Upper lobe of right lung (tissue), 1 donor: Measurements from ENCODE around the gene LIPA. TPM values are rescaled to one million over a fixed set of nuclear protein-coding genes. Genes with fewer than 3 reads are reported as not detected.
A peak's percentile ranks its signal among the peaks of the same experiment; 100 is the strongest.
"Not testable (repeated sequence)": the region's sequence is repeated elsewhere in the genome, so short reads cannot be mapped to it uniquely, and the experiment has no call there.

Experiments used
- ATAC-seq: fragments of 200-7000 bp; cut with Tn5 transposase; one replicate; pipeline ENCODE4 v1.9.1; 2020; ENCODE audit warnings: mild to moderate bottlenecking, moderate library complexity
- DNase-seq: peaks from one replicate; pipeline ENCODE4 v3.0.0-alpha.2; 2020
- H3K27ac ChIP-seq: fragments of 200-600 bp; one replicate; pipeline ENCODE4 v1.8.0; 2022
- H3K27me3 ChIP-seq: fragments of 200-600 bp; one replicate; pipeline ENCODE4 v1.8.0; 2022; ENCODE audit warnings: mild to moderate bottlenecking
- H3K36me3 ChIP-seq: fragments of 200-600 bp; one replicate; pipeline ENCODE4 v1.8.0; 2022
- H3K4me1 ChIP-seq: fragments of 200-600 bp; one replicate; pipeline ENCODE4 v1.8.0; 2022
- H3K4me3 ChIP-seq: fragments of 200-600 bp; one replicate; pipeline ENCODE4 v1.8.0; 2022; ENCODE audit warnings: mild to moderate bottlenecking
- H3K9me3 ChIP-seq: fragments of 200-600 bp; one replicate; pipeline ENCODE4 v1.8.0; 2022
- intact Hi-C: fragments of 100-400 bp; cut with DNase I; formaldehyde crosslinking; loops from one replicate; pipeline ENCODE4 v1.11.0; 2022
- total RNA-seq: library from RNA; stranded (reverse); fragmentation: NEBNext Ultra II Directional; extraction: Animal tissue kit (Norgen Biotek cat#: 25700); gene quantifications from one replicate; pipeline ENCODE4 v1.2.1, GENCODE V29; 2021
- TF ChIP-seq, protein P1 (sequence below): fragments of 200-600 bp; IDR thresholded peaks from one replicate; pipeline ENCODE4 v1.8.0; 2022; ENCODE audit warnings: antibody characterized with exemption
- donor health status: DM: no; HTN: yes; CAD: no; lungs with severe emphysema.

The LIPA gene
- total RNA-seq, 1 donor from 2014 or later, result 194 TPM

GRCh38 chr10:89204621-89205185 is 46.9 kb downstream of the LIPA start:
- ATAC-seq (no peak), DNase-seq (no peak)
- TF ChIP-seq, protein P1, sequence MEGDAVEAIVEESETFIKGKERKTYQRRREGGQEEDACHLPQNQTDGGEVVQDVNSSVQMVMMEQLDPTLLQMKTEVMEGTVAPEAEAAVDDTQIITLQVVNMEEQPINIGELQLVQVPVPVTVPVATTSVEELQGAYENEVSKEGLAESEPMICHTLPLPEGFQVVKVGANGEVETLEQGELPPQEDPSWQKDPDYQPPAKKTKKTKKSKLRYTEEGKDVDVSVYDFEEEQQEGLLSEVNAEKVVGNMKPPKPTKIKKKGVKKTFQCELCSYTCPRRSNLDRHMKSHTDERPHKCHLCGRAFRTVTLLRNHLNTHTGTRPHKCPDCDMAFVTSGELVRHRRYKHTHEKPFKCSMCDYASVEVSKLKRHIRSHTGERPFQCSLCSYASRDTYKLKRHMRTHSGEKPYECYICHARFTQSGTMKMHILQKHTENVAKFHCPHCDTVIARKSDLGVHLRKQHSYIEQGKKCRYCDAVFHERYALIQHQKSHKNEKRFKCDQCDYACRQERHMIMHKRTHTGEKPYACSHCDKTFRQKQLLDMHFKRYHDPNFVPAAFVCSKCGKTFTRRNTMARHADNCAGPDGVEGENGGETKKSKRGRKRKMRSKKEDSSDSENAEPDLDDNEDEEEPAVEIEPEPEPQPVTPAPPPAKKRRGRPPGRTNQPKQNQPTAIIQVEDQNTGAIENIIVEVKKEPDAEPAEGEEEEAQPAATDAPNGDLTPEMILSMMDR, result no peak
- H3K36me3 ChIP-seq, result no peaks in the 10 kb centered on the region
- H3K9me3 ChIP-seq, result no peaks in the 10 kb centered on the region
- no peak overlapping the region for H3K4me3 ChIP-seq
- H3K4me1 ChIP-seq, result peaks cover 18% of the 10 kb centered on the region
- peaks cover 4% of the 10 kb centered on the region for H3K27me3 ChIP-seq
- H3K27ac ChIP-seq, result no peak overlapping the region
- intact Hi-C loops, result no loop called here

DNA sequence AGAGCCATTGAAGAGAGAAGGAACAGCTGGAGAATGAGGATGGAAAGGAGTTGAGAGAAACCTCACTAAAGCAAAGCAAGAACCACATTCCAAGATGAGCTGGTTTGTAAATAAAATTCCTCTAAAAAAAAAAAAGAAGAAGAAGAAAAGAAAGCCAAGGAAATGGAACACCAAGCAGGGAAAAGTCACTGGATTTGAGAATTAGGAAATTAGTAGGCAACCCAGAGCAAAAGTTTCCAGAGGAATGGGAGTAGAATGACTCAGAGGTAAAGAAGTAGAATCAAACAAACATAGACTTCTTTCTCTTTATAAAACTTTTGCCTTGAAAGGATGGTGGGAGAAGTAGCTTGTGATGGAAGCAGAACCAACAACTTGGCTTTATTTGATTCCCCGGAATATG is 48.3 kb downstream of the LIPA start:
- no peak for ATAC-seq

GRCh38 chr10:89202033-89202425 is 49.5 kb downstream of the LIPA start:
- Histone ChIP-seq H3K27me3 (no peaks in the 10 kb centered on the region), H3K4me1 (peaks cover 8% of the 10 kb centered on the region), H3K27ac (no peak overlapping the region), H3K36me3 (no peaks in the 10 kb centered on the region), H3K9me3 (no peaks in the 10 kb centered on the region), H3K4me3 (no peak overlapping the region)
- ATAC-seq, result peak; percentile 68
- no peak for DNase-seq
- intact Hi-C loops, result no loop called here
- TF ChIP-seq, protein P1, result no peak

More for the DNA sequence above, 48.3 kb downstream of the LIPA start:
- peaks cover 2% of the 10 kb centered on the region for H3K27me3 ChIP-seq
- H3K9me3 ChIP-seq, result no peaks in the 10 kb centered on the region
- no peaks in the 10 kb centered on the region for H3K36me3 ChIP-seq
- H3K27ac ChIP-seq, result no peak overlapping the region
- intact Hi-C loops, result no loop called here
- peaks cover 16% of the 10 kb centered on the region for H3K4me1 ChIP-seq
- TF ChIP-seq, protein P1, result no peak
- DNase-seq, result no peak
- no peak overlapping the region for H3K4me3 ChIP-seq

DNA sequence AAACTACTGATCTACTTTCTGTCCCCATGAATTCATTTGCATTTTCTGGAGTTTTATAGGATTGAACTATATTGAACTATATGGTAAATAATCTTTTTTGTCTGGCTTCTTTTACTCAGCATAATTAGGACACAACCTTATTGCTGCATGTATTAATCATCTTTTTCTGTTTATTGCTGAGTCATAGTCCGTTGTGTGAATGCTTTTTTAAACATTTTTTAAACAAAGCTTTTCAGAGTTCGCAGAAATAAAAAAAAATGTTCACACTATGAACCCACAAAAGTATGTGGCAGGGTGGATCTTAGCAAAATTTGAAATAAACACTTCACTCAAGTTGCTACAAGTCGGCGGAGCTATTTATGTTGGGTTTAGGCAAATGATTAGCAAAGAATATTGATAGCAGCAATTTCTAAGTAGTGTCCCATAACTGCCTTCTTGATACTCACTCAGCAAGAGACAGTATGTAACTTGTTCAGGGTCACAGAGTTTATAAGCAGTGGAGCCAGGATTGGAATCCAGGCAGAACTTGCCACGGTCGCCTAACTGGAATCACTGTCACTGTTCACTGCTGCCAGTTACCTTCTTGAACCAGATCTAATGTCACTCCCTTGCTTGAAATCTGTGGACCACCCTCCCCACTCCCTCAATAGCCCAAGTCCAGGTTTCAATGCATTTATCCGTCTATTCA is 50.1 kb downstream of the LIPA start:
- ATAC-seq (peak; percentile 43), DNase-seq (no peak)
- Histone ChIP-seq H3K27me3 (no peaks in the 10 kb centered on the region), H3K27ac (no peak overlapping the region), H3K4me1 (peaks cover 2% of the 10 kb centered on the region), H3K9me3 (no peaks in the 10 kb centered on the region), H3K36me3 (no peaks in the 10 kb centered on the region), H3K4me3 (no peak overlapping the region)
- TF ChIP-seq, protein P1, result no peak
- intact Hi-C loops, result no loop called here

DNA sequence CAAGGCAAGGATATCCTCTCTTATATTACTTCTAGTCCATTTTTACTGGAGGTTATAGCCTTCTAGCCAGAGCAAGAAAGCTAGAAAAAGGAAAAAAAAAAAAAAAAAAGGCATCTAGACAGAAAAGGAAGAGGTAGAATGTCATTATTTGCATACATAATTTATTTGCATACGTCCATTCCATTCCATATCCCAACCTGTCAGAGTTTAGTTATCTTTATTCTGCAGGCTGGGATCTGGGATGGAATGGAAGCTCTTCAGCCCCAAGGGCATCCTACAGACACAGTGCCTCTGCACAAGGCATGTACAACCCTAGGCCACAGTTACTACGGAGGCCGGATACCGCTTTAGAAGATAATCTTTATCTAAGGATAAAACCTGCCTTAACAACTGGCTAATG is 54.1 kb downstream of the LIPA start:
- TF ChIP-seq, protein P1, result no peak
- Histone ChIP-seq H3K4me3 (no peak overlapping the region), H3K4me1 (no peaks in the 10 kb centered on the region), H3K9me3 (no peaks in the 10 kb centered on the region), H3K27ac (no peak overlapping the region), H3K36me3 (no peaks in the 10 kb centered on the region), H3K27me3 (no peaks in the 10 kb centered on the region)
- ATAC-seq (no peak), DNase-seq (no peak)
- intact Hi-C loops, result no loop called here

DNA sequence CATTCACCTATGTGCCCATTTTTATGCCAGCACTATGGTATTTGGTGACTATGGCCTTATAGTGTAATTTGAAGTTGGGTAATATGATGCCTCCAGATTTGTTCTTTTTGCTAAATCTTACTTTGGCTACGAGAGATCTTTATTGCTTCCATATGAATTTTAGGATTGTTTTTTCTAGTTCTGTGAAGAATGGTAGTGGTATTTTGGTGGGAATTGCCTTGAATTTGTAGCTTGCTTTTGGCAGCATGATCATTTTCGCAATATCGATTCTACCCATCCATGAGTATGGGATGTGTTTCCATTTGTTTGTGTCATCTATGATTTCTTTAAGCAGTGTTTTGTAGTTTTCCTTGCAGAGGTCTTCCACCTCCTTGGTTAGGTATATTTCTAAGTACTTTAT is 60.3 kb downstream of the LIPA start:
- ATAC-seq, DNase-seq, H3K4me1 ChIP-seq, H3K9me3 ChIP-seq, H3K36me3 ChIP-seq, H3K4me3 ChIP-seq, intact Hi-C loops, H3K27ac ChIP-seq, H3K27me3 ChIP-seq: not testable (repeated sequence)
